Spleen (tissue), 7 donors: Measurements from ENCODE around the gene BPHL.

ENCODE experiments used
- POLR2A ChIP-seq, 3 donors: fragments of 450-650 bp; IDR thresholded peaks; one replicate each; pipeline ENCODE4 v1.5.1; 2017; ENCODE audit warnings: antibody characterized with exemption in 3 of 3, mild to moderate bottlenecking in 1 of 3
- TF ChIP-seq, protein P1 (sequence below), 11 experiments: fragments of 200-600 bp in 7 of 11; fragments of 450-650 bp in 4 of 11; sonication (generic) in 4 of 11; IDR thresholded peaks in 8 of 11; conservative IDR thresholded peaks in 3 of 11; 1 replicate in 7 of 11; 2 replicates in 4 of 11; pipeline versions ENCODE4 v1.4.0 to v1.8.0; 2016 to 2021; ENCODE audit warnings: antibody characterized with exemption in 11 of 11, inconsistent platforms in 4 of 11, mild to moderate bottlenecking in 1 of 11
- donor health status: DM: no; HTN: no; CAD: no; lungs with moderate emphysema.
- donor health status: DM: no; HTN: no; CAD: no.
- donor health status: DM: no; HTN: no; CAD: no.

DNA sequence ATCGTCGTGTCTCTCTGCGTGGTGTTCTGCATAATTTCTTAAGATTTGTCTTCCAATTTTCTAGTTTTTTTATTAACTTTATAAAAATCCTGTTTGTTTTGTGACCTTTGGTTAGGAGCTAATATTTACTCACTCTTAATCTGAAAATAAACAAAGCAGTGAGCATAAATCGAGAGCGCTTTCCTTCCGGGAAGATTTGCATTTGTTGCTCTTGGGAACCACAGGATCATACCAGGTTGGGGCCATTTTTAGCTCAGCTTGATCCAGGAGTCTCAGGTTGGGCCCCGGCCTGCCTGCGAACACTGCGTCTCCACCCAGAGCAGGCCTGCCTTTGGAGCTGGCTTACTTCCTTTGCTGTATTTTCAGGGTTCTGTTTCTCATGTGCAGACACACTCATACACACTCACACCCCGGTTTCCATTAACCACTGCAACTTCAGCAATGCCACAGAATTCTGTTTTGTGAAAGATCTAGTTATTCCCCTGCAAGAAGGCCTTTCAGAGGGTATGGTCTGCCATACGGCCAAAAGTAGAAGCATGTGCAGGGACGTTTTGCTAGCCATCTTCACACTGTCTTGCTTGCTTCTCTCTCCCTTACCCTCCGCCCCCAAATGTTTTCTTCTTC is 17.3 kb downstream of the BPHL start:
- TF ChIP-seq POLR2A (IDR thresholded peaks at IDR 0.05), result no peak
- TF ChIP-seq, protein P1, sequence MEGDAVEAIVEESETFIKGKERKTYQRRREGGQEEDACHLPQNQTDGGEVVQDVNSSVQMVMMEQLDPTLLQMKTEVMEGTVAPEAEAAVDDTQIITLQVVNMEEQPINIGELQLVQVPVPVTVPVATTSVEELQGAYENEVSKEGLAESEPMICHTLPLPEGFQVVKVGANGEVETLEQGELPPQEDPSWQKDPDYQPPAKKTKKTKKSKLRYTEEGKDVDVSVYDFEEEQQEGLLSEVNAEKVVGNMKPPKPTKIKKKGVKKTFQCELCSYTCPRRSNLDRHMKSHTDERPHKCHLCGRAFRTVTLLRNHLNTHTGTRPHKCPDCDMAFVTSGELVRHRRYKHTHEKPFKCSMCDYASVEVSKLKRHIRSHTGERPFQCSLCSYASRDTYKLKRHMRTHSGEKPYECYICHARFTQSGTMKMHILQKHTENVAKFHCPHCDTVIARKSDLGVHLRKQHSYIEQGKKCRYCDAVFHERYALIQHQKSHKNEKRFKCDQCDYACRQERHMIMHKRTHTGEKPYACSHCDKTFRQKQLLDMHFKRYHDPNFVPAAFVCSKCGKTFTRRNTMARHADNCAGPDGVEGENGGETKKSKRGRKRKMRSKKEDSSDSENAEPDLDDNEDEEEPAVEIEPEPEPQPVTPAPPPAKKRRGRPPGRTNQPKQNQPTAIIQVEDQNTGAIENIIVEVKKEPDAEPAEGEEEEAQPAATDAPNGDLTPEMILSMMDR (IDR thresholded peaks at IDR 0.05 in 8 of 11, conservative IDR thresholded peaks at IDR 0.05 in 3 of 11), result no peak
